Measurements from ENCODE around the gene ALG2.

The ALG2 gene

DNA sequence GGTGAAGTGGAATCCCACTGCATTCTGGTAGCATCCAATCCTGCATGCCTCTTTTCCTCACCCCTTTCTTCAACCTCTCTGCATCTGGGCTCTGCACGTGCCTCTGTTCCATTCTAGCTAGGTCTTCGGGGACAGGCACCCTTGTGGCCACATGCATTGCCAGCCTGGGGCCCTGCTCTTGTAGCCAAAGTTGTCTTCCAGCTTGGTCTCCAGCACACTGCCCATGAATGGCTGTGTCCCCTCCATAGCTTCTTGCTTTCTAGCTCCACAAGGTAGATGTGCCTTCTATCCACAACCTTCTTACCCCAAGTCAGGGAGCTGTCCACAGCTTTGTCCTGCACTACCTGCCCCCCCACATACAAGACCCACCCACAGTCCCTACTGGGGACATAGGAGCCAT, 32.6 kb downstream of the ALG2 start:
- Histone ChIP-seq H3K4me2 (ENCODE audit: low read depth, low read length, poor library complexity, severe bottlenecking) (no peak overlapping the region), H4K20me1 (ENCODE audit: insufficient read depth, low read length, poor library complexity, severe bottlenecking) (no peaks in the 10 kb centered on the region), H3K79me2 (ENCODE audit: insufficient read depth, low read length) (no peaks in the 10 kb centered on the region), H3K9me3 (ENCODE audit: insufficient read depth, low read depth, low read length) (no peaks in the 10 kb centered on the region), H3K9ac (ENCODE audit: low read depth, low read length, poor library complexity, severe bottlenecking) (no peak overlapping the region), H3K4me1 (ENCODE audit: insufficient read depth, low read length, poor library complexity, severe bottlenecking) (peaks cover 17% of the 10 kb centered on the region), H3F3A (ENCODE audit: low read depth) (no peaks in the 10 kb centered on the region), H3K27me3 (ENCODE audit: insufficient read depth, low read length, poor library complexity, severe bottlenecking) (no peaks in the 10 kb centered on the region), H3K9me2 (replicated peaks; ENCODE audit: low read depth, low read length) (no peaks in the 10 kb centered on the region), H2AFZ (ENCODE audit: low read length) (no peak overlapping the region), H3K36me3 (ENCODE audit: insufficient read depth, low read length) (no peaks in the 10 kb centered on the region), H3K4me3 (ENCODE audit: low read length, poor library complexity, severe bottlenecking) (no peak overlapping the region)
- TF ChIP-seq CTCF (conservative IDR thresholded peaks at IDR 0.05; ENCODE audit: low read length) (no peak), EZH2phosphoT487 (IDR thresholded peaks at IDR 0.05; ENCODE audit: borderline replicate concordance) (no peak)

DNA sequence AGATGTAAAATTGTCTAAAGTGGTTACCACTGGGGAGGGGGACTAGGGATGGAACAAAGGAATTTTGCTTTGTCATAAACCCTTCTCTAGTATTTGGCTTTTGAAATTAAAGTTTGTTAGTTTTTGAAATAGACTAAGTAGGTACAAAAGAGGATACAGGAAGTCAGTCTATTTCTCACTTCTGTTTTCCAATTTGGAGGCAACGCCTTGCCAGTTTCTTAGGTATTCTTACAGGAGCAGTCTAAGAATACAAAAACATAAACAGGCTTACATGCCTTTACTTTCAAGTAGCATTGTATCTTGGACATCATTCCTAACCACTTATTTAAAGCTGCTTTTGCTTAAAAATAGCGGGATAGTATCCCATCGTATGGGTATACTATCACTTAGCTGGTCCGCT, 34.4 kb downstream of the ALG2 start:
- H3K27me3 ChIP-seq (ENCODE audit: insufficient read depth, low read length, poor library complexity, severe bottlenecking), result no peaks in the 10 kb centered on the region
- no peaks in the 10 kb centered on the region for H3K79me2 ChIP-seq (ENCODE audit: insufficient read depth, low read length)
- no peak overlapping the region for H2AFZ ChIP-seq (ENCODE audit: low read length)
- H3K9ac ChIP-seq (ENCODE audit: low read depth, low read length, poor library complexity, severe bottlenecking), result no peak overlapping the region
- peaks cover 35% of the 10 kb centered on the region for H3K4me1 ChIP-seq (ENCODE audit: insufficient read depth, low read length, poor library complexity, severe bottlenecking)
- H3K36me3 ChIP-seq (ENCODE audit: insufficient read depth, low read length), result no peaks in the 10 kb centered on the region
- H3K4me2 ChIP-seq (ENCODE audit: low read depth, low read length, poor library complexity, severe bottlenecking), result no peak overlapping the region
- H3F3A ChIP-seq (ENCODE audit: low read depth), result 0 out of 2 replicates have a peak, but pooled peaks cover 4% of the 10 kb centered on the region
- H3K9me2 ChIP-seq (replicated peaks; ENCODE audit: low read depth, low read length), result no peaks in the 10 kb centered on the region
- TF ChIP-seq EZH2phosphoT487 (IDR thresholded peaks at IDR 0.05; ENCODE audit: borderline replicate concordance), result no peak
- no peak for TF ChIP-seq CTCF (conservative IDR thresholded peaks at IDR 0.05; ENCODE audit: low read length)
- no peaks in the 10 kb centered on the region for H4K20me1 ChIP-seq (ENCODE audit: insufficient read depth, low read length, poor library complexity, severe bottlenecking)
- H3K9me3 ChIP-seq (ENCODE audit: insufficient read depth, low read depth, low read length), result no peaks in the 10 kb centered on the region
- H3K4me3 ChIP-seq (ENCODE audit: low read length, poor library complexity, severe bottlenecking), result no peak overlapping the region

GRCh38 chr9:99185934-99186333, 35.8 kb downstream of the ALG2 start:
- Histone ChIP-seq H3K9ac (ENCODE audit: low read depth, low read length, poor library complexity, severe bottlenecking) (no peak overlapping the region), H3K4me3 (ENCODE audit: low read length, poor library complexity, severe bottlenecking) (no peak overlapping the region), H3K36me3 (ENCODE audit: insufficient read depth, low read length) (no peaks in the 10 kb centered on the region), H3K4me1 (ENCODE audit: insufficient read depth, low read length, poor library complexity, severe bottlenecking) (peaks cover 49% of the 10 kb centered on the region), H3F3A (ENCODE audit: low read depth) (0 out of 2 replicates have a peak, but pooled peaks cover 4% of the 10 kb centered on the region), H3K4me2 (ENCODE audit: low read depth, low read length, poor library complexity, severe bottlenecking) (no peak overlapping the region), H3K79me2 (ENCODE audit: insufficient read depth, low read length) (no peaks in the 10 kb centered on the region), H4K20me1 (ENCODE audit: insufficient read depth, low read length, poor library complexity, severe bottlenecking) (no peaks in the 10 kb centered on the region), H3K9me3 (ENCODE audit: insufficient read depth, low read depth, low read length) (no peaks in the 10 kb centered on the region), H2AFZ (ENCODE audit: low read length) (0 out of 2 replicates have a peak overlapping the region, but pooled peaks have one; percentile 1), H3K9me2 (replicated peaks; ENCODE audit: low read depth, low read length) (no peaks in the 10 kb centered on the region), H3K27me3 (ENCODE audit: insufficient read depth, low read length, poor library complexity, severe bottlenecking) (no peaks in the 10 kb centered on the region)
- TF ChIP-seq CTCF (conservative IDR thresholded peaks at IDR 0.05; ENCODE audit: low read length) (no peak), EZH2phosphoT487 (IDR thresholded peaks at IDR 0.05; ENCODE audit: borderline replicate concordance) (no peak)

Measured in Loucy (cell line).